ENCODE measurements around the gene KCNAB1. TPM values are rescaled to one million over a fixed set of nuclear protein-coding genes. Genes with fewer than 3 reads are reported as not detected.

The KCNAB1 gene
- total RNA-seq, 1 donor from 2014 or later = 2.4 TPM

- Histone ChIP-seq H3K4me1 (no peaks in the 10 kb centered on the region), H3K27me3 (ENCODE audit: low read depth) (no peaks in the 10 kb centered on the region), H3K27ac (replicated peaks) (no peak overlapping the region), H3K36me3 (no peaks in the 10 kb centered on the region), H3K9me3 (replicated peaks) (no peaks in the 10 kb centered on the region), H3K4me3 (no peak overlapping the region)
- no peak for DNase-seq
- no peak for TF ChIP-seq CTCF (IDR thresholded peaks at IDR 0.05; ENCODE audit: borderline replicate concordance)
- intact Hi-C loops (cut with micrococcal nuclease) = no loop called here
These were observed 460.7 kb downstream of the KCNAB1 start for GRCh38 chr3:156581033-156581432.

- Histone ChIP-seq H3K27ac (replicated peaks) (no peak overlapping the region), H3K9me3 (replicated peaks) (no peaks in the 10 kb centered on the region)
These were observed 461.6 kb downstream of the KCNAB1 start for GRCh38 chr3:156581954-156582353.

GRCh38 chr3:156582532-156583183, 462.3 kb downstream of the KCNAB1 start:
- no peak for TF ChIP-seq CTCF (IDR thresholded peaks at IDR 0.05; ENCODE audit: borderline replicate concordance)
- Histone ChIP-seq H3K27me3 (ENCODE audit: low read depth) (no peaks in the 10 kb centered on the region), H3K36me3 (no peaks in the 10 kb centered on the region), H3K9me3 (replicated peaks) (no peaks in the 10 kb centered on the region), H3K4me3 (no peak overlapping the region), H3K27ac (replicated peaks) (no peak overlapping the region), H3K4me1 (peaks cover 10% of the 10 kb centered on the region)
- intact Hi-C loops (cut with micrococcal nuclease) = no loop called here
- no peak for DNase-seq

More at GRCh38 chr3:156581954-156582353, 461.6 kb downstream of the KCNAB1 start:
- no peak for TF ChIP-seq CTCF (IDR thresholded peaks at IDR 0.05; ENCODE audit: borderline replicate concordance)
- intact Hi-C loops (cut with micrococcal nuclease) = no loop called here
- DNase-seq = no peak
- no peaks in the 10 kb centered on the region for H3K27me3 ChIP-seq (ENCODE audit: low read depth)
- H3K4me1 ChIP-seq = peaks cover 2% of the 10 kb centered on the region
- H3K4me3 ChIP-seq = no peak overlapping the region
- no peaks in the 10 kb centered on the region for H3K36me3 ChIP-seq

- peaks cover 11% of the 10 kb centered on the region for H3K4me1 ChIP-seq
- no peak for TF ChIP-seq CTCF (IDR thresholded peaks at IDR 0.05; ENCODE audit: borderline replicate concordance)
- no peak for DNase-seq
- no peak overlapping the region for H3K4me3 ChIP-seq
- no peaks in the 10 kb centered on the region for H3K36me3 ChIP-seq
- intact Hi-C loops (cut with micrococcal nuclease) = no loop called here
- no peaks in the 10 kb centered on the region for H3K27me3 ChIP-seq (ENCODE audit: low read depth)
- H3K27ac ChIP-seq (replicated peaks) = no peak overlapping the region
- no peaks in the 10 kb centered on the region for H3K9me3 ChIP-seq (replicated peaks)
These were observed 463.1 kb downstream of the KCNAB1 start for GRCh38 chr3:156583469-156583868.

GRCh38 chr3:156586905-156587759, 466.8 kb downstream of the KCNAB1 start:
- Histone ChIP-seq H3K27ac (replicated peaks) (peak overlapping the region; percentile 43), H3K36me3 (no peaks in the 10 kb centered on the region), H3K4me3 (no peak overlapping the region), H3K9me3 (replicated peaks) (no peaks in the 10 kb centered on the region), H3K27me3 (ENCODE audit: low read depth) (no peaks in the 10 kb centered on the region), H3K4me1 (peaks cover 11% of the 10 kb centered on the region)
- TF ChIP-seq CTCF (IDR thresholded peaks at IDR 0.05; ENCODE audit: borderline replicate concordance) = no peak
- intact Hi-C loops (cut with micrococcal nuclease) = no loop called here
- DNase-seq = no peak
